Naive thymus-derived CD4-positive, alpha-beta T cell (primary cell): ENCODE results near the gene TBCD. TPM values are rescaled to one million over a fixed set of nuclear protein-coding genes. Genes with fewer than 3 reads are reported as not detected.
A peak's percentile ranks its signal among the peaks of the same experiment; 100 is the strongest.

Source experiments
- ATAC-seq: fragments of 150-1000 bp; cut with Tn5 transposase; 2 replicates; pipeline ENCODE4 v1.10.0; 2021; ENCODE audit warnings: mild to moderate bottlenecking, moderate library complexity
- CTCF ChIA-PET: fragments of 350-600 bp; sonication (Branson Sonifier 250); formaldehyde crosslinking; loops from one replicate; lab custom pipeline; 2021; ENCODE audit warnings: antibody characterized with exemption; lab: Charles Lee
- POLR2A ChIA-PET: fragments of 350-600 bp; sonication (Branson Sonifier 250); formaldehyde crosslinking; loops from one replicate; lab custom pipeline; 2021; ENCODE audit warnings: antibody characterized with exemption, inconsistent platforms; lab: Charles Lee
- DNase-seq, 9 donors: peaks; one replicate each; pipeline versions ENCODE4 v3.0.0 to v3.0.0-alpha.2; 2020 to 2022; ENCODE audit warnings: mixed read lengths in 1 of 9
- H3K27ac ChIP-seq: one replicate; pipeline ENCODE4 v1.7.0; 2013; ENCODE audit warnings: mild to moderate bottlenecking, low read depth, low read length, moderate library complexity
- H3K27me3 ChIP-seq, 2 donors: one replicate each; pipeline ENCODE4 v1.7.0; 2013; ENCODE audit warnings: low read length in 2 of 2, mild to moderate bottlenecking in 2 of 2, moderate library complexity in 2 of 2; ENCODE audit not compliant: control insufficient read depth in 2 of 2, insufficient read depth in 2 of 2
- H3K36me3 ChIP-seq, 3 experiments: 1 replicate in 2 of 3; 2 replicates in 1 of 3; pipeline ENCODE4 v1.7.0; 2013; ENCODE audit warnings: low read length in 3 of 3, mild to moderate bottlenecking in 3 of 3, moderate library complexity in 1 of 3; ENCODE audit not compliant: insufficient read depth in 3 of 3, control insufficient read depth in 2 of 3
- H3K4me1 ChIP-seq, 2 donors: one replicate each; pipeline ENCODE4 v1.7.0; 2013; ENCODE audit warnings: low read length in 2 of 2, mild to moderate bottlenecking in 2 of 2, moderate library complexity in 1 of 2; ENCODE audit not compliant: control insufficient read depth in 2 of 2, insufficient read depth in 2 of 2
- H3K4me3 ChIP-seq: 2 replicates; pipeline ENCODE4 v1.7.0; 2013; ENCODE audit warnings: mild to moderate bottlenecking, low read length
- H3K9me3 ChIP-seq, 3 experiments: 1 replicate in 2 of 3; 2 replicates in 1 of 3; pipeline ENCODE4 v1.7.0; 2013; ENCODE audit warnings: low read length in 3 of 3; ENCODE audit not compliant: control insufficient read depth in 2 of 3
- H3K27ac Mint-ChIP-seq, 9 donors: one replicate each; pipeline ENCODE4 v1.8.0; 2020 to 2022; ENCODE audit warnings: mixed read lengths in 9 of 9, mild to moderate bottlenecking in 8 of 9, moderate library complexity in 5 of 9, inconsistent platforms in 2 of 9
- H3K27me3 Mint-ChIP-seq, 5 donors: one replicate each; pipeline ENCODE4 v1.8.0; 2021 to 2022; ENCODE audit warnings: mixed read lengths in 5 of 5, mild to moderate bottlenecking in 1 of 5
- H3K36me3 Mint-ChIP-seq, 5 donors: one replicate each; pipeline ENCODE4 v1.8.0; 2020 to 2022; ENCODE audit warnings: mixed read lengths in 5 of 5, mild to moderate bottlenecking in 3 of 5, inconsistent platforms in 1 of 5
- H3K4me1 Mint-ChIP-seq, 7 donors: one replicate each; pipeline ENCODE4 v1.8.0; 2020 to 2022; ENCODE audit warnings: mixed read lengths in 7 of 7, mild to moderate bottlenecking in 3 of 7, inconsistent platforms in 1 of 7
- H3K4me3 Mint-ChIP-seq, 10 donors: one replicate each; pipeline ENCODE4 v1.8.0; 2020 to 2022; ENCODE audit warnings: mild to moderate bottlenecking in 10 of 10, mixed read lengths in 10 of 10, moderate library complexity in 6 of 10, inconsistent platforms in 2 of 10
- H3K9me3 Mint-ChIP-seq, 11 donors: one replicate each; pipeline ENCODE4 v1.8.0; 2020 to 2022; ENCODE audit warnings: mixed read lengths in 11 of 11, mild to moderate bottlenecking in 4 of 11, inconsistent platforms in 1 of 11, moderate library complexity in 1 of 11
- intact Hi-C, 2 donors: fragments of 100-400 bp; cut with micrococcal nuclease; formaldehyde crosslinking; loops; one replicate each; pipeline ENCODE4 v1.15.1; 2023
- polyA plus RNA-seq, 2 donors: library from polyadenylated mRNA; unstranded; fragments of 300-500 nt; fragmentation: Illumina TruSeq; gene quantifications; one replicate each; pipeline ENCODE4 v1.2.3, GENCODE V29; 2021
- total RNA-seq, 6 experiments: library from RNA in 5 of 6; stranded (reverse) in 5 of 6; gene quantifications; 1 replicate in 5 of 6; 2 replicates in 1 of 6; pipeline ENCODE4 v1.2.3 and lab custom pipeline; 2021 to 2026

TBCD gene
- total and polyA plus RNA-seq, 7 experiments from 2014 or later: 61.5 to 255 (median 123) TPM

DNA sequence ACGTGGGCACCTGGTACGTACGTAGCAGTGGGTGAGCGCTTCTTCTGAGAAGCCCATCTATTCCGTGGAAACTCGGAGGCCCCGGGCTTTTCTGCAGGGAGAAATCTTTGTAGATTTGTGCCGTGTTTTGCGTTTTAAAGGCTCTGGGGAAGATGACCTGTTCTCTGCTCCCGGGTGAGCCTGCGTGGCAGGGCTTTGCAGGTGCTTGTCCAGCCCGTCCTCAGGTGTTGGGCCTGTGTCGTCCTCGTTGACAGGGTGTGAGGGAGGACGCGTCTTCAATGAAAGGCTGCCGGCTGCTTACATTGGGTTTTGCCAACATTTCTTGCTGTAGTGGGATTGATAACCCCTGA, 175.4 kb downstream of the TBCD start:
- Histone ChIP-seq H3K36me3 (peaks cover 3 to 94% (median 10%) of the 10 kb centered on the region in 3 experiments), H3K27me3 (no peaks in the 10 kb centered on the region), H3K4me3 (no peak overlapping the region), H3K4me1 (no peaks in the 10 kb centered on the region), H3K9me3 (no peaks in the 10 kb centered on the region), H3K27ac (no peak overlapping the region)
- DNase-seq: no peak
- ChIA-PET POLR2A (no interaction called here), CTCF (no interaction called here)
- Mint-ChIP-seq H3K36me3 (peaks cover 11 to 55% (median 27%) of the 10 kb centered on the region in 5 donors), H3K27me3 (no peaks in the 10 kb centered on the region), H3K4me1 (no peaks in the 10 kb centered on the region), H3K4me3 (no peak overlapping the region), H3K27ac (no peak overlapping the region), H3K9me3 (no peaks in the 10 kb centered on the region)
- ATAC-seq: no peak
- intact Hi-C loops: no loop called here

DNA sequence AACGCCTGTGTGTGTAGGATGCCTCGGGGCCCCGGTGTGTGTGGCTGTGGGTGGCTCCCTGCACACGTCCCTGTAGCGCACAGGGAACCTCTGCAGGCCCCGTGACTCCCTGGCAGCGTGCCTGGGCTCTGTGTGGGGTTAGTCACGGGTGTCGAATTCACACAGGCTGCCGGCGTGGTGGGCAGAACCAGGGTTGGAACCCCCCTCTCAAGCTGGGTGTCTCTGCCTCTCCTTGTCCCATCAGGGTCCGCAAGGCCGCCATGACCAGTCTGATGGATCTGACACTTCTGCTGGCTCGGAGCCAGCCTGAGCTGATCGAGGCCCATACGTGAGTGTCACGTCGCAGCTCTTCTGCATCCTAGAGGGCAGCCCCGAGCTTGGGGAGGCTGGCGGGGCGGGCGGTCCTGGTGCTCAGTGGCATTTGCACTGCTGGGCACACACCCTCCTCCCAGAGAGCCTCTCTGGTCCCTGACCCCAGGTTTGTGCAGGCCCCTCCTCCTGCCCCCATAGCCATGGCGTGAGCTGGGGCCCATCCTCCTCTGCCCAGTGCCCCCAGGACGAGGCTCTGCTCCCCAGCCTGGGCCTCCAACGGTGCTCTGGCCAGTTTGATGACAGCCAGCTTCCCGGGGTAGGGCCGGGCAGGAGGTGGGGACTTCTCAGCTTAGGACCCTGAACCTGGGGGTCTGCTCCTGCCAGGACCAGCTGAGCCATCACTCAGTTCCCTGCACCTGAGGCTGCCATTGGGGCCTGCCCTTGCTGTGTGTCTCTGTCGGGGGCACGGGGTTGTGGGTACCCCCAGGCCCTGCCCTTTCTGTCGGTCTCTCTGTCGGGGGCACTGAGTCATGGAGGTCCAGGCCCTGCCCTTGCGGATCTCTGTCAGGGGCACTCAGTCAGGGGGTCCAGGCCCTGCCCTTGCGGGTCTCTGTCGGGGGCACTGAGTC, 176.1 kb downstream of the TBCD start:
- Mint-ChIP-seq H3K36me3 (peaks cover 15 to 58% (median 30%) of the 10 kb centered on the region in 5 donors), H3K4me3 (no peak overlapping the region), H3K27ac (no peak overlapping the region), H3K4me1 (no peaks in the 10 kb centered on the region), H3K27me3 (no peaks in the 10 kb centered on the region), H3K9me3 (no peaks in the 10 kb centered on the region)
- DNase-seq (no peak), ATAC-seq (no peak)
- ChIA-PET POLR2A (no interaction called here), CTCF (interaction anchor here (0.6 kb wide), 1 partner anchor 71 kb away, joined by 3 read pairs; no protein-coding TSS in a partner anchor)
- Histone ChIP-seq H3K27ac (no peak overlapping the region), H3K36me3 (peaks cover 3 to 95% (median 10%) of the 10 kb centered on the region in 3 experiments), H3K4me3 (no peak overlapping the region), H3K4me1 (no peaks in the 10 kb centered on the region), H3K27me3 (no peaks in the 10 kb centered on the region), H3K9me3 (no peaks in the 10 kb centered on the region)
- intact Hi-C loops: no loop called here

DNA sequence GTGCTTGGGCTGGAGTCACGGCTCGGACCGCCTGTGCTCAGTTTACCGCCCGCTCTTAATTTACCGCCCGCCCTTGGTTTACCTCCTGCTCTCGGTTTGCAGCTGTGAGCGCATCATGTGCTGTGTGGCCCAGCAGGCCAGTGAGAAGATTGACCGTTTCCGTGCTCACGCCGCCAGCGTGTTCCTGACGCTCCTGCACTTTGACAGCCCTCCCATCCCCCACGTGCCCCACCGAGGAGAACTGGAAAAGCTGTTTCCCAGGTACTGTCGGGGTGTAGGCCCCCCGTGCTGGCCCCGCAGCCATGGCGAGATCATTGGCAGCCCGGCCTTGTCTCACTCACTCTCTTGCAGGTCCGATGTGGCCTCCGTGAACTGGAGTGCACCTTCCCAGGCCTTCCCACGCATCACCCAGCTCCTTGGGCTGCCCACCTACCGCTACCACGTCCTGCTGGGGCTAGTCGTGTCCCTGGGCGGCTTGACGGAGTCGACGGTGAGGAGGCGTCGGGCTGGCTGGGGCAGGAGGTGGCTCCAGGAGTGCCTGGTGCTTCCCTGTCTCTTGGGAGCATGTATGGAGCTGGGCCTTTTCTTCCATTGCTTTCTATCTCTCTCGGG, 177.3 kb downstream of the TBCD start:
- H3K36me3 Mint-ChIP-seq: peaks cover 15 to 56% (median 26%) of the 10 kb centered on the region in 5 donors

DNA sequence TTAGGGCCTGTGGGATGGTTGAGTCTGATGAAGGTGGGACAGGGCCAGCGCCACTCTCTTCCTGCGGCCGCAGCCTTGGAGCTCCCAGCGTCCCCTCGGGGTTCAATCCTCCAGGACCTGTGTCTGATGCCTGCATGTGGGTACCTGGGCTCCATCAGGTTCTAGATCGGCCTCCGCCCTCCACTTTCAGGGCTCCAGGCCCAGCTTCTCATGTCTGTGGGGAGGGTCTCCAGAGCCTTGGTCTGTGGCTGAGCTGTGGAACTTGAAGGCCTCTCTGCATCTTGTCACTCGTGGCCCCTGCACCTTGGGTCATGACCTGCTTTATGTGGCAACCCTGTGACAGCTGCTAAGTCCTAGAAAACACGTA, 177.8 kb downstream of the TBCD start:
- no peaks in the 10 kb centered on the region for H3K27me3 ChIP-seq
- ATAC-seq: no peak
- no peak for DNase-seq
- no peak overlapping the region for H3K27ac Mint-ChIP-seq
- H3K4me3 Mint-ChIP-seq: no peak overlapping the region
- H3K27ac ChIP-seq: no peak overlapping the region
- ChIA-PET CTCF (no interaction called here), POLR2A (interaction anchor here (0.5 kb wide), 1 partner anchor 115 kb away, joined by 3 read pairs; no protein-coding TSS in a partner anchor)
- H3K4me3 ChIP-seq: no peak overlapping the region
- H3K9me3 Mint-ChIP-seq: no peaks in the 10 kb centered on the region
- no peaks in the 10 kb centered on the region for H3K27me3 Mint-ChIP-seq
- intact Hi-C loops: no loop called here
- H3K9me3 ChIP-seq: no peaks in the 10 kb centered on the region
- peaks cover 14 to 53% (median 23%) of the 10 kb centered on the region in 5 donors for H3K36me3 Mint-ChIP-seq
- peaks cover 3 to 96% (median 10%) of the 10 kb centered on the region in 3 experiments for H3K36me3 ChIP-seq
- no peaks in the 10 kb centered on the region for H3K4me1 Mint-ChIP-seq
- no peaks in the 10 kb centered on the region for H3K4me1 ChIP-seq

More for the DNA sequence above, 177.3 kb downstream of the TBCD start:
- Mint-ChIP-seq H3K27me3 (no peaks in the 10 kb centered on the region), H3K4me1 (no peaks in the 10 kb centered on the region), H3K27ac (peak overlapping the region in 1 of 9 donors; percentile 15), H3K9me3 (no peaks in the 10 kb centered on the region), H3K4me3 (no peak overlapping the region)
- Histone ChIP-seq H3K4me1 (no peaks in the 10 kb centered on the region), H3K9me3 (no peaks in the 10 kb centered on the region), H3K36me3 (peaks cover 3 to 95% (median 10%) of the 10 kb centered on the region in 3 experiments), H3K27ac (no peak overlapping the region), H3K4me3 (no peak overlapping the region), H3K27me3 (no peaks in the 10 kb centered on the region)
- ATAC-seq: no peak
- no peak for DNase-seq
- ChIA-PET POLR2A (interaction anchor here (0.5 kb wide), 1 partner anchor 115 kb away, joined by 3 read pairs; no protein-coding TSS in a partner anchor), CTCF (no interaction called here)
- intact Hi-C loops: no loop called here

DNA sequence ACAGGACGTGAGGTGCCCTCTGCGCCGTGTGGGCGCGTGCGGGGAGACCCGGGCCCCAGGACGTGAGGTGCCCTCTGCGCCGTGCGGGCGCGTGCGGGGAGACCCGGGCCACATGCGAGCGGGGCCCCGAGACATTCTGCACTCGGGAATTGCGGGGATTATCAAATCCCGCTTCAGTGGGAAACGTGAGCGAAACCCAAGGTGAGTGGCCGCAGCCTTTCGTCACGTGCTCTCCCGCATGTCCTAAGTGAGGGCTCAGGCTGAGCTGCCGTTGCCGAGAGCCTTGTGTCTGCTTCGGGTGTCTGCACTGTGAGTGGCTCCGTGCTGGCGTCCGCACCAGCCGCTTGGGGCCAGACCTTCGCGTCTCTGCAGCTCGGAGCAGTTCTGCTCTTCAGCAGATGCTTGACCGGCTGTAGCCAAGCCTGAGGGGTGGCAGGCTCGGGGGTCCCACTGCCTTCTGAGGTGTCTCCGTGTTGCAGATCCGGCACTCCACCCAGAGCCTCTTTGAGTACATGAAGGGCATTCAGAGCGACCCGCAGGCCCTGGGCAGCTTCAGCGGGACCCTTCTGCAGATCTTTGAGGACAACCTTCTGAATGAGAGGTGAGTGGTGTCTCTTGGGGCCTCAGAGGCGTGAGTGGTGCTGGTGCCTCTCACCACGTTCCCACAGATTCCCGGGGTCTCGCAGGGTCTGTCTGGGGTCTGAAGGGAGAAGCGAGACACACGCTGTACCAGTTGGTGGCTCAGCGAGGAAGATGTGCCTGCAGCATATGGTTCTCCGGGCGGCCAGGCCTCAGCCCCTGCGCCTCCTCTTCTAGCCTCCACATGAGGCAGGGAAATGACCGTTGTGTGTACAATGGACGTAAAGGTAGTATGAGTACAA, 178.4 kb downstream of the TBCD start:
- ChIA-PET POLR2A (no interaction called here), CTCF (interaction anchor here (0.6 kb wide), 1 partner anchor 459 kb away, joined by 3 read pairs; no protein-coding TSS in a partner anchor)
- Mint-ChIP-seq H3K27ac (no peak overlapping the region), H3K4me3 (no peak overlapping the region), H3K27me3 (no peaks in the 10 kb centered on the region), H3K9me3 (no peaks in the 10 kb centered on the region), H3K36me3 (peaks cover 14 to 56% (median 23%) of the 10 kb centered on the region in 5 donors), H3K4me1 (no peaks in the 10 kb centered on the region)
- ATAC-seq (no peak), DNase-seq (no peak)
- Histone ChIP-seq H3K36me3 (peaks cover 3 to 95% (median 10%) of the 10 kb centered on the region in 3 experiments), H3K27ac (no peak overlapping the region), H3K4me3 (no peak overlapping the region), H3K27me3 (no peaks in the 10 kb centered on the region), H3K4me1 (no peaks in the 10 kb centered on the region), H3K9me3 (no peaks in the 10 kb centered on the region)
- intact Hi-C loops: no loop called here
